Esophagus muscularis mucosa (tissue), 4 donors: ENCODE measurements around the gene LRMDA.

Source experiments
- CTCF ChIP-seq, 3 experiments: fragments of 200-600 bp in 2 of 3; fragments of 450-650 bp in 1 of 3; sonication (generic) in 2 of 3; IDR thresholded peaks; one replicate each; pipeline ENCODE4 v1.5.1; 2017 to 2019; ENCODE audit warnings: antibody characterized with exemption in 3 of 3, mild to moderate bottlenecking in 2 of 3, moderate library complexity in 1 of 3
- EP300 ChIP-seq: sonication (generic); formaldehyde crosslinking; IDR thresholded peaks from one replicate; pipeline ENCODE4 v1.6.1; 2017; ENCODE audit warnings: antibody characterized with exemption
- POLR2A ChIP-seq: fragments of 450-650 bp; IDR thresholded peaks from one replicate; pipeline ENCODE4 v1.6.1; 2017; ENCODE audit warnings: antibody characterized with exemption, moderate library complexity, mild to moderate bottlenecking, low read depth
- POLR2AphosphoS5 ChIP-seq, 2 donors: sonication (generic); formaldehyde crosslinking; IDR thresholded peaks; one replicate each; pipeline ENCODE4 v1.6.1; 2017; ENCODE audit warnings: antibody characterized with exemption in 2 of 2

GRCh38 chr10:75552171-75552570 is 120.7 kb downstream of the LRMDA start:
- no peak for TF ChIP-seq CTCF (IDR thresholded peaks at IDR 0.05)
- no peak for TF ChIP-seq POLR2AphosphoS5 (IDR thresholded peaks at IDR 0.05)
- no peak for TF ChIP-seq POLR2A
- TF ChIP-seq EP300 = no peak
